K562 (cell line): ENCODE results near the gene C19orf85.

Source experiments
- CTCF ChIP-seq, 3 experiments: IDR thresholded peaks in 2 of 3; conservative IDR thresholded peaks in 1 of 3; 2 replicates each; pipeline ENCODE4 v1.5.1; 2011 to 2012; ENCODE audit warnings: low read length in 3 of 3, mild to moderate bottlenecking in 3 of 3, control low read depth in 2 of 3, improper control_type of control experiment in 1 of 3, inconsistent platforms in 1 of 3, low read depth in 1 of 3, mixed read lengths in 1 of 3, moderate library complexity in 1 of 3; ENCODE audit not compliant: insufficient read depth in 2 of 3
- GATA2 ChIP-seq: sonication (generic); formaldehyde crosslinking; IDR thresholded peaks from 2 replicates; pipeline ENCODE4 v1.4.0; 2020; ENCODE audit warnings: mild to moderate bottlenecking, missing genetic modification reagents
- GATAD2A ChIP-seq: fragments of 450-650 bp; IDR thresholded peaks from 2 replicates; pipeline ENCODE4 v1.6.1; 2017
- GTF2F1 ChIP-seq: IDR thresholded peaks from 2 replicates; pipeline ENCODE4 v1.6.1; 2011; ENCODE audit warnings: low read depth, low read length, improper control_type of control experiment
- JUN ChIP-seq, 2 experiments: sonication (generic) in 1 of 2; formaldehyde crosslinking in 1 of 2; IDR thresholded peaks; 2 replicates each; pipeline versions ENCODE4 v1.6.1 to v1.8.0; 2012 to 2022; ENCODE audit warnings: borderline replicate concordance in 2 of 2, mild to moderate bottlenecking in 2 of 2, improper control_type of control experiment in 1 of 2, low read depth in 1 of 2, low read length in 1 of 2, missing genetic modification reagents in 1 of 2
- NR2C1 ChIP-seq, 2 experiments: fragments of 450-650 bp; IDR thresholded peaks; 2 replicates each; pipeline ENCODE4 v1.6.1; 2017; ENCODE audit warnings: mild to moderate bottlenecking in 2 of 2, antibody characterized with exemption in 1 of 2, inconsistent platforms in 1 of 2, missing compliant biosample characterization in 1 of 2, missing genetic modification characterization in 1 of 2
- RBBP5 ChIP-seq: fragments of 200-600 bp; sonication (generic); IDR thresholded peaks from 2 replicates; pipeline ENCODE4 v1.6.1; 2012; ENCODE audit warnings: borderline replicate concordance, mild to moderate bottlenecking, low read length, control low read depth, inconsistent platforms; ENCODE audit not compliant: insufficient read depth, poor library complexity, severe bottlenecking
- ZBTB33 ChIP-seq: sonication (generic); formaldehyde crosslinking; IDR thresholded peaks from 2 replicates; pipeline ENCODE4 v1.8.1; 2023; ENCODE audit warnings: mild to moderate bottlenecking, missing genetic modification reagents

- no peak for TF ChIP-seq NR2C1 (IDR thresholded peaks at IDR 0.05)
- TF ChIP-seq NR2C1 (tag; IDR thresholded peaks at IDR 0.05), result no peak
- no peak for TF ChIP-seq GTF2F1
- TF ChIP-seq CTCF (IDR thresholded peaks at IDR 0.05 in 2 of 3, conservative IDR thresholded peaks at IDR 0.05 in 1 of 3; ENCODE audit: insufficient read depth in 2 of 3, low read depth in 1 of 3, low read length in 3 of 3), result no peak
- no peak for TF ChIP-seq ZBTB33 (CRISPR knock-in tag)
- no peak for TF ChIP-seq JUN (IDR thresholded peaks at IDR 0.05; ENCODE audit: borderline replicate concordance, low read depth, low read length)
- no peak for TF ChIP-seq JUN (CRISPR knock-in tag; IDR thresholded peaks at IDR 0.05; ENCODE audit: borderline replicate concordance)
- TF ChIP-seq RBBP5, result no peak
- no peak for TF ChIP-seq GATA2 (CRISPR knock-in tag)
- TF ChIP-seq GATAD2A, result no peak
These were observed 33.4 kb downstream of the C19orf85 start for GRCh38 chr19:55431183-55431582.
